ENCODE results near the gene PINK1.
"Not testable (repeated sequence)": the region's sequence is repeated elsewhere in the genome, so short reads cannot be mapped to it uniquely, and the experiment has no call there.

PINK1 gene

GRCh38 chr1:20604678-20605077, 28.6 kb upstream of the PINK1 start:
- no peaks in the 10 kb centered on the region for H3K79me2 ChIP-seq (ENCODE audit: insufficient read depth, low read length)
- H2AFZ ChIP-seq (ENCODE audit: low read length), result no peak overlapping the region
- no peaks in the 10 kb centered on the region for H3K9me2 ChIP-seq (ENCODE audit: low read depth, low read length)
- H3K27me3 ChIP-seq (ENCODE audit: insufficient read depth, low read length), result peaks cover 5% of the 10 kb centered on the region; the same call in 1 of the 2 replicates
- H3K9me3 ChIP-seq (ENCODE audit: low read length), result no peaks in the 10 kb centered on the region
- no peak for TF ChIP-seq CTCF (IDR thresholded peaks at IDR 0.05; ENCODE audit: low read length)
- TF ChIP-seq EZH2 (IDR thresholded peaks at IDR 0.05; ENCODE audit: borderline replicate concordance, low read length), result no peak
- no peaks in the 10 kb centered on the region for H3F3A ChIP-seq (ENCODE audit: insufficient read depth, low read length)
- no peak overlapping the region for H3K4me3 ChIP-seq (ENCODE audit: low read depth, low read length, poor library complexity, severe bottlenecking)
- no peaks in the 10 kb centered on the region for H3K36me3 ChIP-seq (ENCODE audit: insufficient read depth, low read length)
- no peak overlapping the region for H3K27ac ChIP-seq (ENCODE audit: low read depth, low read length, poor library complexity, severe bottlenecking)
- no peak overlapping the region for H3K9ac ChIP-seq (ENCODE audit: low read length)
- no peaks in the 10 kb centered on the region for H3K4me1 ChIP-seq (ENCODE audit: insufficient read depth, low read length, severe bottlenecking)
- no peak overlapping the region for H3K4me2 ChIP-seq (ENCODE audit: low read length)
- H4K20me1 ChIP-seq (ENCODE audit: insufficient read depth, low read length), result no peaks in the 10 kb centered on the region

- not testable (repeated sequence) for H3K9me3 ChIP-seq (ENCODE audit: low read length); H3K27ac ChIP-seq (ENCODE audit: low read depth, low read length, poor library complexity, severe bottlenecking); H3K79me2 ChIP-seq (ENCODE audit: insufficient read depth, low read length); H3K9me2 ChIP-seq (ENCODE audit: low read depth, low read length); H3K4me1 ChIP-seq (ENCODE audit: insufficient read depth, low read length, severe bottlenecking); H3F3A ChIP-seq (ENCODE audit: insufficient read depth, low read length); H3K9ac ChIP-seq (ENCODE audit: low read length); H2AFZ ChIP-seq (ENCODE audit: low read length); H3K4me2 ChIP-seq (ENCODE audit: low read length); H3K4me3 ChIP-seq (ENCODE audit: low read depth, low read length, poor library complexity, severe bottlenecking); H4K20me1 ChIP-seq (ENCODE audit: insufficient read depth, low read length); H3K36me3 ChIP-seq (ENCODE audit: insufficient read depth, low read length); H3K27me3 ChIP-seq (ENCODE audit: insufficient read depth, low read length)
Observed at GRCh38 chr1:20606801-20607570, 26.3 kb upstream of the PINK1 start.

- Histone ChIP-seq H3K4me1 (ENCODE audit: insufficient read depth, low read length, severe bottlenecking) (no peaks in the 10 kb centered on the region), H3K9ac (ENCODE audit: low read length) (no peak overlapping the region), H3K79me2 (ENCODE audit: insufficient read depth, low read length) (no peaks in the 10 kb centered on the region), H3K9me3 (ENCODE audit: low read length) (no peaks in the 10 kb centered on the region), H3K27me3 (ENCODE audit: insufficient read depth, low read length) (no peaks in the 10 kb centered on the region; the same call in 1 of the 2 replicates), H4K20me1 (ENCODE audit: insufficient read depth, low read length) (no peaks in the 10 kb centered on the region), H3F3A (ENCODE audit: insufficient read depth, low read length) (no peaks in the 10 kb centered on the region), H3K36me3 (ENCODE audit: insufficient read depth, low read length) (no peaks in the 10 kb centered on the region), H3K9me2 (ENCODE audit: low read depth, low read length) (no peaks in the 10 kb centered on the region), H3K27ac (ENCODE audit: low read depth, low read length, poor library complexity, severe bottlenecking) (no peak overlapping the region), H2AFZ (ENCODE audit: low read length) (no peak overlapping the region), H3K4me2 (ENCODE audit: low read length) (no peak overlapping the region), H3K4me3 (ENCODE audit: low read depth, low read length, poor library complexity, severe bottlenecking) (no peak overlapping the region)
- TF ChIP-seq EZH2 (IDR thresholded peaks at IDR 0.05; ENCODE audit: borderline replicate concordance, low read length) (no peak), CTCF (IDR thresholded peaks at IDR 0.05; ENCODE audit: low read length) (no peak)
Observed at GRCh38 chr1:20609541-20609940, 23.7 kb upstream of the PINK1 start.

GRCh38 chr1:20610970-20611369, 22.3 kb upstream of the PINK1 start:
- Histone ChIP-seq H3K9me3 (ENCODE audit: low read length) (no peaks in the 10 kb centered on the region), H3K4me1 (ENCODE audit: insufficient read depth, low read length, severe bottlenecking) (no peaks in the 10 kb centered on the region), H3K4me2 (ENCODE audit: low read length) (no peak overlapping the region), H3F3A (ENCODE audit: insufficient read depth, low read length) (no peaks in the 10 kb centered on the region), H3K27me3 (ENCODE audit: insufficient read depth, low read length) (peaks cover 6% of the 10 kb centered on the region), H3K36me3 (ENCODE audit: insufficient read depth, low read length) (no peaks in the 10 kb centered on the region), H3K79me2 (ENCODE audit: insufficient read depth, low read length) (no peaks in the 10 kb centered on the region), H3K27ac (ENCODE audit: low read depth, low read length, poor library complexity, severe bottlenecking) (no peak overlapping the region), H2AFZ (ENCODE audit: low read length) (no peak overlapping the region), H4K20me1 (ENCODE audit: insufficient read depth, low read length) (no peaks in the 10 kb centered on the region), H3K9ac (ENCODE audit: low read length) (no peak overlapping the region), H3K9me2 (ENCODE audit: low read depth, low read length) (no peaks in the 10 kb centered on the region), H3K4me3 (ENCODE audit: low read depth, low read length, poor library complexity, severe bottlenecking) (no peak overlapping the region)
- TF ChIP-seq CTCF (IDR thresholded peaks at IDR 0.05; ENCODE audit: low read length), result no peak
- TF ChIP-seq EZH2 (IDR thresholded peaks at IDR 0.05; ENCODE audit: borderline replicate concordance, low read length), result no peak

Measured in OCI-LY1 (cell line).